CD4-positive, alpha-beta T cell treated with Interferon alpha-2 for 1 hour (primary cell): Measurements from ENCODE around the gene XPR1.

ENCODE experiments used
- DNase-seq, 2 donors: peaks; one replicate each; pipeline ENCODE4 v3.0.0-alpha.2; 2020 to 2022

The XPR1 gene

DNA sequence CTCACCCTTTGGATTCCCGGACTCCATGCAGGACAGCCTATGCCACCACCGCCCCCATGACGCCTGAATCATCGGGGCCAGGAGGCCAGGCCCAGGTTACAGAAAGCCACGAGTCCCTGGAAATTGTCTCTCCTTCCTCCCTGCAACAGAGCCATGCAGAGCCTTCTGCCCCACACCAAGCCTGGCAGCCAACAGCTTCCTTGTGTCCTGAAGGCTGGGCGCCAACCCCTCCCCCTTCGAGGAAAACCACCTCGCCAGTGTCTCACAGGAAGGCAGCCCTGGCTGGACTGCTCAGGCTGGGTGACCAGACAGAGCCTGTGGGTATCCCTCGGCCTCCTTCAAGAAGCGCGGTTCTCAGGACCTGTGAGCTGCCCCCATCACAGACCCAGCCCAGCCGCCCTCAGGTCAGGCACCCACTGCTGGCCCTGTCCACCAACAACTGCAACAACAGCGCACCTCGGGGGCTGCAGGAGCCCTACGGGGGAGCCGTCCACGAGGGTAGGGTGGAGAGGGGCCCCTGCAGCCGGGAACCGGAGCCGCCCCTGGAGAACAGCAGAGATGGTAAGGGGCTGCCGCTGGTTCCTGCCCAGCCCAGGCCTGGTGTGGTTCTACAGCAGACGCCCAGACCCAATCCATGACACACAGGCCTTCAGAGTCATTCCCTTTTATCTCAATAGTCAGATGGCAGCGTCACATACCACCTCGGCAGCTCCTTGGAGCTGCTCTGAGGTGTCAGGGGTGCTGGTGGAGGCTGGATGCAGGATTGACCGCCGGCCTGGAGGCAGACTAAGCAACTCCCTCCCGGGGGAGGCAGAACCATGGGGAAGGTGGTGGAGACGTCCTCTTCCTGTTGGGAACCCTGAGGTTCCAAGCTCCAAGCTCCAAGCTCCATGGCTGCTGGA is 304.5 kb downstream of the XPR1 start:
- DNase-seq = no peak

DNA sequence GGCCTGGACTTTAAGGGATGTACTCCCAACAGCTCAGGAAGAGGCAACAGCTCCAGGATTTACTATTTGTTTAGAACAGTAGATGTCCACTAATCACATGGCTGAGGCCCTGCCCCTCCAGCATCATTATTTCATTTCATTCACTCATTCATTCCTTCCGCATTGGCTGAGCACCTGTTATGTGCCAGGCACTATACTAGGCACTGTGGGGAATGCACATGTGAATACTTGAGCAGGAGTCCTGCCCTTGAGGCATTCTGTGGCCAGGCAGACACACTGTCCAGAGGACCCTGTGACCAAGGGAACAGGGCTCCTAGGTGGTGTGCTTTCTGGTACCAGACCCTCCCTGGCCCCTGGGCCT is 305.2 kb downstream of the XPR1 start:
- no peak for DNase-seq

DNA sequence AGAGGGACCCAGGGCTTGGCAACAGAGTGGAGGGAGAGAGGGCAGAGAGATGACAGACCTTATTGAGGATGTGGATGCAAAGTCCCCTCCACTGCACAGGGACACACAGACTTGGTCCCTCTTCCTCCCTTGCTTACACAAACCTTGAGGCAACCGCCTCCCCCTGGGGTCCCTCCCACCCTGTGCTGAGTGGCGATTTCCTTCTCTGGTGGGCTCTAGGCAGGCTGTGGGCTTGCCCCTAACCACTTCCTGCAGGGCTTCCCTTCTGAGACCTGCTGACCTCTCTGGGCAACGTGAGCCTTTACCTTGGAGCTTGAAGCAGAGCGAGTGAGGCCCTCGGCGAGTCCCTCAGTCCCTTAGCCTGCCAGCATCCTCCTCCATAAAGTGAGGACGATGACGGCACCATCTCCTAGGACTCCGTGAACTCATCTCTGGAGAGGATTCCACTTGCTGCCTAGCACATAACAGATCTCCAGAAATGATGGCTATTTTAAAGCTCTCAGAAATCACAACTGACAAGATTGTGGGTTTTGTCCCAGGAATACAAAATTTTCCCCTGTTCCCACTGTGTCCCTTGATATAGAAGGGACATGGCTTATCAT is 305.9 kb downstream of the XPR1 start:
- DNase-seq = no peak

DNA sequence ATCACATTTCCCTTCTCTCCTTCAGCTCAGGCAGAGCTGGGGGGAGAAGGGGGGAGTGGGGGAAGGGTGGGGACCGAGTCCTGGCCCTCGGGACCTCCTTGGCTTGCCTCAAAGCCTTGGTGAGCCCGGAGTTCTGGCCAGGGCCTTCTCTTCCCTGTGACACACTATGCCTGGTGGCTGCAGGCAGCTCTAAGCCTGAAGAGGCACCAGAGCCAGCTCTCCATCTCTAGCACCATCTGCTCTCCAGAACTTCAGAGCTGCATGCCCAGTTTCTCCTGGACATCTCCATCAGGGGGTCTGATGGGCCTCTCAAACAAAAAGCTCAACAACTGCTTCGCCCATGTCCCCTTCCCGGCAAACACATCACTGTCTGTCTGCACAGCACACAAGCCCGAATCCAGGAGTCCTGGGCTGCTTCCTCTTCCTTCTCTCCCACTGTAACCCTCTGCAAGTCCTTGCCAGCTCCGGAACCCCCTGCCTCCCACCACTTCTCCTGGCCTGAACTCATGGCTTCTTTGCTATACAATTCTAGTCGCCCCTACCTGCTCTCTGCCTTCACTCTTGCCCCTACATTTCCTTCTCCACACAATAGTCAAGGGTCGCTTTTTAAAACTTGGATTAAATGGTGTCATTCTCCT is 307.4 kb downstream of the XPR1 start:
- DNase-seq = no peak

DNA sequence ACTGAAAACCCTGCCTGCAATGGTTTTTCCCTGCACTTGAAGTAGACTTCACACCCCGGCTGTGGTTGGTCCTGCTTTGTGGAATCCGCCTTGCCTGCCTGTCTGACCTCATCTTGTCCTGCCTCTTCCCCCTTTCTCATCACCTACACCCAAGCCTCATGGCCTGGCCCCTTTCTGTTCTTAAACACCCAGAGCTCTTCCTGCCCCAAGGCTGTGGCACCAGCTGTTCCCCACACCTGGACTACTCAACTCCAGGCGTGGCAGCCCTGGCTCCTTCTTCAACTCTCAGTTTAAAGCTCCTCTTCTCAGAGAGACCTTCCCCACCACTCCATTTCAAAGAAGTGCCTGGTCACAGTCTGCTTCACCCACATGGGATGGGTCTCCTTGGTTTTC is 307.9 kb downstream of the XPR1 start:
- DNase-seq = no peak
